CD14-positive monocyte (primary cell): Measurements from ENCODE around the gene TMEM45A. TPM values are rescaled to one million over a fixed set of nuclear protein-coding genes. Genes with fewer than 3 reads are reported as not detected.

ENCODE experiments used
- DNase-seq, 3 donors: peaks; one replicate each; pipeline ENCODE4 v3.0.0-alpha.2; 2011 to 2022
- H2AFZ ChIP-seq: 2 replicates; pipeline ENCODE4 v1.6.0; 2012; ENCODE audit warnings: mild to moderate bottlenecking, low read depth, low read length, inconsistent platforms; ENCODE audit not compliant: insufficient read depth, poor library complexity, severe bottlenecking
- H3K27ac ChIP-seq, 2 donors: 1 replicate in 1 of 2; 2 replicates in 1 of 2; pipeline ENCODE4 v1.5.1; 2012 to 2013; ENCODE audit warnings: low read length in 2 of 2, control low read depth in 1 of 2, inconsistent platforms in 1 of 2, low read depth in 1 of 2, mild to moderate bottlenecking in 1 of 2
- H3K27me3 ChIP-seq, 2 donors: one replicate each; pipeline versions ENCODE4 v1.6.0 to v1.6.1; 2011 to 2013; ENCODE audit warnings: low read length in 2 of 2; ENCODE audit not compliant: control insufficient read depth in 2 of 2, insufficient read depth in 2 of 2
- H3K36me3 ChIP-seq, 2 donors: replicated peaks in 1 of 2; 1 replicate in 1 of 2; 2 replicates in 1 of 2; pipeline versions ENCODE4 v1.5.1 to v1.6.1; 2012 to 2013; ENCODE audit warnings: low read length in 2 of 2, control low read depth in 1 of 2, inconsistent platforms in 1 of 2, mild to moderate bottlenecking in 1 of 2; ENCODE audit not compliant: insufficient read depth in 2 of 2, control insufficient read depth in 1 of 2
- H3K4me1 ChIP-seq, 2 donors: 1 replicate in 1 of 2; 2 replicates in 1 of 2; pipeline versions ENCODE4 v1.5.1 to v1.6.1; 2012 to 2013; ENCODE audit warnings: low read length in 2 of 2, control low read depth in 1 of 2, inconsistent platforms in 1 of 2, mild to moderate bottlenecking in 1 of 2, moderate library complexity in 1 of 2; ENCODE audit not compliant: insufficient read depth in 2 of 2, control insufficient read depth in 1 of 2
- H3K4me2 ChIP-seq: replicated peaks from 2 replicates; pipeline ENCODE3; 2012; ENCODE audit warnings: low read length, moderate library complexity, mild to moderate bottlenecking; ENCODE audit not compliant: poor library complexity, severe bottlenecking; ENCODE audit errors: extremely low read depth
- H3K4me3 ChIP-seq, 3 experiments: fragments of 200-600 bp in 1 of 3; sonication (generic) in 1 of 3; replicated peaks in 1 of 3; 1 replicate in 2 of 3; 2 replicates in 1 of 3; pipeline ENCODE4 v1.5.1; 2011 to 2013; ENCODE audit warnings: low read length in 3 of 3, mild to moderate bottlenecking in 3 of 3, control low read depth in 2 of 3, low read depth in 2 of 3, inconsistent platforms in 1 of 3, moderate library complexity in 1 of 3
- H3K79me2 ChIP-seq: 2 replicates; pipeline ENCODE4 v1.6.0; 2012; ENCODE audit warnings: mild to moderate bottlenecking, control low read depth, inconsistent platforms, low read length, moderate library complexity; ENCODE audit not compliant: insufficient read depth
- H3K9ac ChIP-seq: 2 replicates; pipeline ENCODE4 v1.6.0; 2017; ENCODE audit warnings: low read length, mild to moderate bottlenecking; ENCODE audit not compliant: insufficient read depth, poor library complexity, severe bottlenecking
- H3K9me3 ChIP-seq, 2 donors: replicated peaks in 1 of 2; 1 replicate in 1 of 2; 2 replicates in 1 of 2; pipeline versions ENCODE4 v1.5.1 to v1.6.1; 2012 to 2013; ENCODE audit warnings: low read length in 2 of 2, control low read depth in 1 of 2; ENCODE audit not compliant: control insufficient read depth in 1 of 2, insufficient read depth in 1 of 2
- H4K20me1 ChIP-seq: 2 replicates; pipeline ENCODE4 v1.6.0; 2012; ENCODE audit warnings: mild to moderate bottlenecking, low read length, control low read depth, moderate library complexity; ENCODE audit not compliant: insufficient read depth
- H3K27ac Mint-ChIP-seq, 7 donors: one replicate each; pipeline ENCODE4 v1.8.0; 2020; ENCODE audit warnings: mild to moderate bottlenecking in 7 of 7, mixed read lengths in 7 of 7, moderate library complexity in 6 of 7, inconsistent platforms in 2 of 7
- H3K27me3 Mint-ChIP-seq, 3 donors: one replicate each; pipeline ENCODE4 v1.8.0; 2021 to 2022; ENCODE audit warnings: low read depth in 3 of 3, mild to moderate bottlenecking in 3 of 3, mixed read lengths in 3 of 3, moderate library complexity in 3 of 3, inconsistent platforms in 1 of 3
- H3K36me3 Mint-ChIP-seq, 2 donors: one replicate each; pipeline ENCODE4 v1.8.0; 2020; ENCODE audit warnings: mixed read lengths in 2 of 2, inconsistent platforms in 1 of 2, mild to moderate bottlenecking in 1 of 2
- H3K4me1 Mint-ChIP-seq: one replicate; pipeline ENCODE4 v1.8.0; 2020; ENCODE audit warnings: mild to moderate bottlenecking, mixed read lengths
- H3K4me3 Mint-ChIP-seq, 2 donors: one replicate each; pipeline ENCODE4 v1.8.0; 2020; ENCODE audit warnings: mild to moderate bottlenecking in 2 of 2, mixed read lengths in 2 of 2, moderate library complexity in 1 of 2
- H3K9me3 Mint-ChIP-seq, 7 donors: one replicate each; pipeline ENCODE4 v1.8.0; 2020 to 2022; ENCODE audit warnings: mixed read lengths in 7 of 7, mild to moderate bottlenecking in 6 of 7, moderate library complexity in 6 of 7, inconsistent platforms in 2 of 7
- WGBS: methylation state at CpG from one replicate; pipeline ENCODE4 v1.1.5; 2013; ENCODE audit warnings: missing lambda C conversion rate; ENCODE audit not compliant: insufficient coverage; 5-methylcytosine and 5-hydroxymethylcytosine counted together
- intact Hi-C, 2 donors: fragments of 100-400 bp; cut with micrococcal nuclease; formaldehyde crosslinking; loops; one replicate each; pipeline versions ENCODE4 v1.15.0 to v1.15.1; 2023
- polyA plus RNA-seq, 3 donors: library from polyadenylated mRNA; depleted of rRNA in 1 of 3; unstranded in 2 of 3; stranded (reverse) in 1 of 3; fragments of 300-500 nt in 2 of 3; fragments of >200 nt in 1 of 3; fragmentation: Illumina TruSeq in 2 of 3; gene quantifications; 1 replicate in 2 of 3; 2 replicates in 1 of 3; pipeline ENCODE4 v1.2.3, GENCODE V29; 2012 to 2021
- TF ChIP-seq, protein P1 (sequence below): fragments of 200-600 bp; IDR thresholded peaks from one replicate; pipeline ENCODE4 v1.8.0; 2022; ENCODE audit warnings: antibody characterized with exemption, mild to moderate bottlenecking

The TMEM45A gene
- polyA plus RNA-seq, 3 donors, result 0.03 to 1.5 (median 0.97) TPM

DNA sequence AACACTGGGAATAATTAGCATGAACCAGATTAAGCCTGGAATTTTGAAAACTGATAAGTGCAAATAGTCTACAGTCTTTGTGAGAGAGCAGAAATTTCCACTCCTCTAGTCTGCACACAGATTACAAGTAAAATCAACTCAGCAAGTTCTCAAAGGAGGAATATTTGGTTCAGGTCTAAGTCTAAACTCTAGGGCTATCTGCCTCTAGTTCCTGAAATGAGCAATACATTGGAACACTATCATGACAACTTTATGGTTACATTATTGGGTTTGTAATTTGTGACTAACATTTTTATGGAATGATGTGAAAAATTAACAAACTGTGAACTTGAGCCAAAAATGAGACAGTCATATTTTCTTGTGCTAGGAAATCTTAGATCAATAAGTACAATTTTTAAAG, 86.2 kb downstream of the TMEM45A start:
- H3K27ac ChIP-seq, result no peak overlapping the region
- H3K4me2 ChIP-seq, result no peak overlapping the region
- Mint-ChIP-seq H3K27me3 (peaks cover 0 to 4% (median 0%) of the 10 kb centered on the region in 3 donors), H3K36me3 (peaks cover 6 to 11% of the 10 kb centered on the region in 2 donors), H3K4me3 (no peak overlapping the region), H3K27ac (no peak overlapping the region), H3K9me3 (peaks cover 0 to 5% (median 0%) of the 10 kb centered on the region in 7 donors), H3K4me1 (no peaks in the 10 kb centered on the region)
- H3K36me3 ChIP-seq, result no peaks in the 10 kb centered on the region
- TF ChIP-seq, protein P1, sequence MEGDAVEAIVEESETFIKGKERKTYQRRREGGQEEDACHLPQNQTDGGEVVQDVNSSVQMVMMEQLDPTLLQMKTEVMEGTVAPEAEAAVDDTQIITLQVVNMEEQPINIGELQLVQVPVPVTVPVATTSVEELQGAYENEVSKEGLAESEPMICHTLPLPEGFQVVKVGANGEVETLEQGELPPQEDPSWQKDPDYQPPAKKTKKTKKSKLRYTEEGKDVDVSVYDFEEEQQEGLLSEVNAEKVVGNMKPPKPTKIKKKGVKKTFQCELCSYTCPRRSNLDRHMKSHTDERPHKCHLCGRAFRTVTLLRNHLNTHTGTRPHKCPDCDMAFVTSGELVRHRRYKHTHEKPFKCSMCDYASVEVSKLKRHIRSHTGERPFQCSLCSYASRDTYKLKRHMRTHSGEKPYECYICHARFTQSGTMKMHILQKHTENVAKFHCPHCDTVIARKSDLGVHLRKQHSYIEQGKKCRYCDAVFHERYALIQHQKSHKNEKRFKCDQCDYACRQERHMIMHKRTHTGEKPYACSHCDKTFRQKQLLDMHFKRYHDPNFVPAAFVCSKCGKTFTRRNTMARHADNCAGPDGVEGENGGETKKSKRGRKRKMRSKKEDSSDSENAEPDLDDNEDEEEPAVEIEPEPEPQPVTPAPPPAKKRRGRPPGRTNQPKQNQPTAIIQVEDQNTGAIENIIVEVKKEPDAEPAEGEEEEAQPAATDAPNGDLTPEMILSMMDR, result no peak
- intact Hi-C loops, result no loop called here
- H4K20me1 ChIP-seq, result no peaks in the 10 kb centered on the region
- no peaks in the 10 kb centered on the region for H3K9me3 ChIP-seq
- no peak overlapping the region for H3K4me3 ChIP-seq
- H2AFZ ChIP-seq, result no peak overlapping the region
- no peaks in the 10 kb centered on the region for H3K27me3 ChIP-seq
- no peak overlapping the region for H3K9ac ChIP-seq
- no peaks in the 10 kb centered on the region for H3K79me2 ChIP-seq
- no peak for DNase-seq
- no peaks in the 10 kb centered on the region for H3K4me1 ChIP-seq

DNA sequence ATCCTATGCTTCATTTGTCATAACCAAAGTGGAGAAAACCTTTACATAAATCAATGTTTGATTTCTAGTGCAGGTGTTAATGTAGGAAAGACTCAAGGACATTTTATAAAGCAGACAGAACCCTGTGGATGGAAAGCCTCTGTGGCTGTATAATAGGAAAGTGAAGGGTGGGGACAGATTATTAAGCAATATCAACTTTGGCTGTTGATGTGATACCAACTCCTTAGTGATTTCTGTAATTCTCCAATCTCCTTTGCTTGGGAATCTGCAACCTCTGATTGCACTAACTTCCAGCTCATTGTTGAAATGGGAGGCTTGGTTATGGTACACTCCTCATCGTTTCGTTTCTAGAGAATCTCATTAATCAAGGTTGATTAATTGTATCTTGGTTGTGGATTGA, 87.7 kb downstream of the TMEM45A start:
- H3K36me3 Mint-ChIP-seq, result peaks cover 0 to 5% of the 10 kb centered on the region in 2 donors
- no peaks in the 10 kb centered on the region for H3K4me1 ChIP-seq
- no peaks in the 10 kb centered on the region for H3K9me3 ChIP-seq
- no peaks in the 10 kb centered on the region for H3K27me3 ChIP-seq
- H3K27ac Mint-ChIP-seq, result no peak overlapping the region
- no peaks in the 10 kb centered on the region for H3K36me3 ChIP-seq
- no peak overlapping the region for H3K4me3 ChIP-seq
- no CpG with 5 or more reads among the region's 2 CpGs for WGBS
- H3K9ac ChIP-seq, result no peak overlapping the region
- no peak for DNase-seq
- TF ChIP-seq, protein P1, result no peak
- H3K27ac ChIP-seq, result no peak overlapping the region
- H3K9me3 Mint-ChIP-seq, result peaks cover 0 to 5% (median 0%) of the 10 kb centered on the region in 7 donors
- no peaks in the 10 kb centered on the region for H3K79me2 ChIP-seq
- intact Hi-C loops, result no loop called here
- no peaks in the 10 kb centered on the region for H4K20me1 ChIP-seq
- H3K4me1 Mint-ChIP-seq, result no peaks in the 10 kb centered on the region
- no peak overlapping the region for H3K4me2 ChIP-seq
- no peak overlapping the region for H2AFZ ChIP-seq
- peaks cover 0 to 4% (median 0%) of the 10 kb centered on the region in 3 donors for H3K27me3 Mint-ChIP-seq
- H3K4me3 Mint-ChIP-seq, result no peak overlapping the region
